Activated naive CD8-positive, alpha-beta T cell treated with anti-CD3 and anti-CD28 coated beads, Interleukin-2, amount 10 ng/mL, durations not matched to agents 7 days and 5 days (primary cell): ENCODE measurements around the gene MIER3. TPM values are rescaled to one million over a fixed set of nuclear protein-coding genes. Genes with fewer than 3 reads are reported as not detected.
"Not testable (repeated sequence)": the region's sequence is repeated elsewhere in the genome, so short reads cannot be mapped to it uniquely, and the experiment has no call there.

Experiments
- ATAC-seq: fragments of 150-1000 bp; cut with Tn5 transposase; one replicate; pipeline ENCODE4 v1.10.0; 2021; ENCODE audit warnings: low read depth, moderate library complexity
- POLR2A ChIA-PET: fragments of 350-600 bp; sonication (Branson Sonifier 250); formaldehyde crosslinking; loops from one replicate; lab custom pipeline; 2021; ENCODE audit warnings: antibody characterized with exemption; lab: Charles Lee
- DNase-seq: peaks from one replicate; pipeline ENCODE4 v3.0.0; 2021
- H3K27ac Mint-ChIP-seq: one replicate; pipeline ENCODE4 v1.8.0; 2022; ENCODE audit warnings: mild to moderate bottlenecking, mixed read lengths
- H3K27me3 Mint-ChIP-seq: one replicate; pipeline ENCODE4 v1.8.0; 2022; ENCODE audit warnings: mild to moderate bottlenecking, moderate library complexity, mixed read lengths
- H3K36me3 Mint-ChIP-seq: one replicate; pipeline ENCODE4 v1.8.0; 2021; ENCODE audit warnings: mild to moderate bottlenecking, mixed read lengths
- H3K4me1 Mint-ChIP-seq: one replicate; pipeline ENCODE4 v1.8.0; 2021; ENCODE audit warnings: mixed read lengths
- H3K4me3 Mint-ChIP-seq: one replicate; pipeline ENCODE4 v1.8.0; 2022; ENCODE audit warnings: mild to moderate bottlenecking, moderate library complexity, mixed read lengths
- H3K9me3 Mint-ChIP-seq: one replicate; pipeline ENCODE4 v1.8.0; 2021; ENCODE audit warnings: mixed read lengths
- total RNA-seq, 2 experiments: library from RNA; stranded (reverse); gene quantifications; one replicate each; pipeline ENCODE4 v1.2.3, GENCODE V29; 2021

The MIER3 gene
- total RNA-seq: 10 to 100 TPM; 25.6 to 25.8 TPM

GRCh38 chr5:56951946-56952691, at the start of gene MIER3:
MIER3 (minus strand) TSS chr5:56952123; CDS start chr5:56952102, 21 bp downstream.
- peak; percentile 87 for DNase-seq
- peak; percentile 93 for ATAC-seq
- POLR2A ChIA-PET: no interaction called here
- Mint-ChIP-seq H3K36me3 (no peaks in the 10 kb centered on the region), H3K4me1 (peaks cover 14% of the 10 kb centered on the region), H3K4me3 (peak within 1 kb of the TSS; percentile 89), H3K9me3 (no peaks in the 10 kb centered on the region), H3K27me3 (peaks cover 38% of the 10 kb centered on the region), H3K27ac (peak within 1 kb of the TSS; percentile 74)

GRCh38 chr5:56995596-56995995, 43.7 kb upstream of the MIER3 start:
- DNase-seq: no peak
- POLR2A ChIA-PET: no interaction called here
- Mint-ChIP-seq H3K4me3 (no peak overlapping the region), H3K27me3 (peaks cover 10% of the 10 kb centered on the region), H3K27ac (no peak overlapping the region), H3K9me3 (no peaks in the 10 kb centered on the region), H3K4me1 (peaks cover 3% of the 10 kb centered on the region), H3K36me3 (no peaks in the 10 kb centered on the region)
- ATAC-seq: no peak

GRCh38 chr5:56993241-56993640, 41.3 kb upstream of the MIER3 start:
- H3K9me3 Mint-ChIP-seq: no peaks in the 10 kb centered on the region
- no peaks in the 10 kb centered on the region for H3K36me3 Mint-ChIP-seq

GRCh38 chr5:56989676-56990075, 37.8 kb upstream of the MIER3 start:
- no peaks in the 10 kb centered on the region for H3K36me3 Mint-ChIP-seq
- no peak for ATAC-seq
- no peak overlapping the region for H3K27ac Mint-ChIP-seq
- peaks cover 4% of the 10 kb centered on the region for H3K27me3 Mint-ChIP-seq
- POLR2A ChIA-PET: no interaction called here
- no peak for DNase-seq
- H3K4me1 Mint-ChIP-seq: peaks cover 10% of the 10 kb centered on the region
- no peaks in the 10 kb centered on the region for H3K9me3 Mint-ChIP-seq
- H3K4me3 Mint-ChIP-seq: no peak overlapping the region

More at GRCh38 chr5:56993241-56993640, 41.3 kb upstream of the MIER3 start:
- H3K4me3 Mint-ChIP-seq: no peak overlapping the region
- DNase-seq (no peak), ATAC-seq (no peak)
- no peak overlapping the region for H3K27ac Mint-ChIP-seq
- peaks cover 2% of the 10 kb centered on the region for H3K27me3 Mint-ChIP-seq
- peaks cover 3% of the 10 kb centered on the region for H3K4me1 Mint-ChIP-seq
- POLR2A ChIA-PET: no interaction called here

GRCh38 chr5:56988490-56988889, 36.6 kb upstream of the MIER3 start:
- H3K4me1 Mint-ChIP-seq: peaks cover 16% of the 10 kb centered on the region
- H3K36me3 Mint-ChIP-seq: no peaks in the 10 kb centered on the region
- ATAC-seq (no peak), DNase-seq (no peak)
- no peak overlapping the region for H3K27ac Mint-ChIP-seq
- peaks cover 2% of the 10 kb centered on the region for H3K27me3 Mint-ChIP-seq
- H3K9me3 Mint-ChIP-seq: no peaks in the 10 kb centered on the region
- no peak overlapping the region for H3K4me3 Mint-ChIP-seq
- POLR2A ChIA-PET: no interaction called here

GRCh38 chr5:56987171-56987570, 35.2 kb upstream of the MIER3 start:
- DNase-seq (no peak), ATAC-seq (no peak)
- peaks cover 15% of the 10 kb centered on the region for H3K4me1 Mint-ChIP-seq
- POLR2A ChIA-PET: no interaction called here
- no peaks in the 10 kb centered on the region for H3K36me3 Mint-ChIP-seq
- no peaks in the 10 kb centered on the region for H3K9me3 Mint-ChIP-seq
- H3K27me3 Mint-ChIP-seq: peaks cover 8% of the 10 kb centered on the region
- no peak overlapping the region for H3K4me3 Mint-ChIP-seq
- no peak overlapping the region for H3K27ac Mint-ChIP-seq

GRCh38 chr5:56986626-56986947, 34.7 kb upstream of the MIER3 start:
- no peak for ATAC-seq
- H3K9me3 Mint-ChIP-seq: no peaks in the 10 kb centered on the region
- POLR2A ChIA-PET: no interaction called here
- no peak overlapping the region for H3K4me3 Mint-ChIP-seq
- no peak for DNase-seq
- no peaks in the 10 kb centered on the region for H3K36me3 Mint-ChIP-seq
- peaks cover 15% of the 10 kb centered on the region for H3K4me1 Mint-ChIP-seq
- peaks cover 8% of the 10 kb centered on the region for H3K27me3 Mint-ChIP-seq
- no peak overlapping the region for H3K27ac Mint-ChIP-seq

- ATAC-seq (no peak), DNase-seq (no peak)
- Mint-ChIP-seq H3K27me3 (peaks cover 8% of the 10 kb centered on the region), H3K27ac (no peak overlapping the region), H3K36me3 (no peaks in the 10 kb centered on the region), H3K4me1 (peaks cover 15% of the 10 kb centered on the region), H3K9me3 (no peaks in the 10 kb centered on the region), H3K4me3 (no peak overlapping the region)
- POLR2A ChIA-PET: no interaction called here
Observed at GRCh38 chr5:56985936-56986625, 34.2 kb upstream of the MIER3 start.

GRCh38 chr5:56984445-56984844, 32.5 kb upstream of the MIER3 start:
- Mint-ChIP-seq H3K4me1 (peaks cover 15% of the 10 kb centered on the region), H3K4me3 (no peak overlapping the region), H3K9me3 (no peaks in the 10 kb centered on the region), H3K27me3 (peaks cover 8% of the 10 kb centered on the region), H3K27ac (no peak overlapping the region), H3K36me3 (no peaks in the 10 kb centered on the region)
- POLR2A ChIA-PET: no interaction called here
- DNase-seq (no peak), ATAC-seq (no peak)

GRCh38 chr5:56983593-56984361, 31.9 kb upstream of the MIER3 start:
- H3K36me3 Mint-ChIP-seq: no peaks in the 10 kb centered on the region
- no peak for DNase-seq
- POLR2A ChIA-PET: no interaction called here
- H3K27me3 Mint-ChIP-seq: peaks cover 8% of the 10 kb centered on the region
- ATAC-seq: no peak
- H3K27ac Mint-ChIP-seq: no peak overlapping the region
- H3K9me3 Mint-ChIP-seq: no peaks in the 10 kb centered on the region
- H3K4me1 Mint-ChIP-seq: peaks cover 15% of the 10 kb centered on the region
- H3K4me3 Mint-ChIP-seq: no peak overlapping the region

GRCh38 chr5:56981548-56982315, 29.8 kb upstream of the MIER3 start:
- DNase-seq (no peak), ATAC-seq (no peak)
- peaks cover 6% of the 10 kb centered on the region for H3K27me3 Mint-ChIP-seq
- no peak overlapping the region for H3K27ac Mint-ChIP-seq
- no peak overlapping the region for H3K4me3 Mint-ChIP-seq
- POLR2A ChIA-PET: no interaction called here
- peaks cover 15% of the 10 kb centered on the region for H3K4me1 Mint-ChIP-seq
- H3K36me3 Mint-ChIP-seq: no peaks in the 10 kb centered on the region
- no peaks in the 10 kb centered on the region for H3K9me3 Mint-ChIP-seq

- Mint-ChIP-seq H3K9me3 (no peaks in the 10 kb centered on the region), H3K27me3 (peaks cover 10% of the 10 kb centered on the region), H3K36me3 (no peaks in the 10 kb centered on the region), H3K4me3 (no peak overlapping the region), H3K27ac (no peak overlapping the region), H3K4me1 (peaks cover 9% of the 10 kb centered on the region)
- ATAC-seq (no peak), DNase-seq (no peak)
- POLR2A ChIA-PET: no interaction called here
Observed at GRCh38 chr5:56979968-56980367, 28.0 kb upstream of the MIER3 start.

GRCh38 chr5:56979526-56979925, 27.6 kb upstream of the MIER3 start:
- not testable (repeated sequence) for DNase-seq

More at GRCh38 chr5:56979526-56979925, 27.6 kb upstream of the MIER3 start:
- not testable (repeated sequence) for H3K27ac Mint-ChIP-seq, H3K27me3 Mint-ChIP-seq, H3K36me3 Mint-ChIP-seq, H3K9me3 Mint-ChIP-seq, H3K4me3 Mint-ChIP-seq, H3K4me1 Mint-ChIP-seq, ATAC-seq
- POLR2A ChIA-PET: interaction anchor here (0.5 kb wide), 1 partner anchor 780 kb away, joined by 4 read pairs; no protein-coding TSS in a partner anchor
